Measurements from ENCODE around the gene CDH4. TPM values are rescaled to one million over a fixed set of nuclear protein-coding genes. Genes with fewer than 3 reads are reported as not detected.
"Not testable (repeated sequence)": the region's sequence is repeated elsewhere in the genome, so short reads cannot be mapped to it uniquely, and the experiment has no call there.

Gene CDH4
- total RNA-seq, 2 experiments from 2014 or later = not detected

- Histone ChIP-seq H2AFZ (ENCODE audit: low read length) (no peak overlapping the region), H3K27ac (ENCODE audit: low read depth, low read length, poor library complexity, severe bottlenecking) (no peak overlapping the region), H3K9me3 (ENCODE audit: low read length) (no peaks in the 10 kb centered on the region), H4K20me1 (ENCODE audit: insufficient read depth, low read length) (no peaks in the 10 kb centered on the region), H3K79me2 (ENCODE audit: insufficient read depth, low read depth, low read length) (no peaks in the 10 kb centered on the region), H3K4me1 (ENCODE audit: insufficient read depth, low read length, poor library complexity, severe bottlenecking) (no peaks in the 10 kb centered on the region), H3K4me2 (ENCODE audit: low read length) (no peak overlapping the region), H3K4me3 (ENCODE audit: low read depth, low read length, poor library complexity, severe bottlenecking) (no peak overlapping the region), H3K36me3 (ENCODE audit: insufficient read depth, low read length) (peaks cover 40% of the 10 kb centered on the region), H3K9me2 (ENCODE audit: insufficient read depth, low read length) (no peaks in the 10 kb centered on the region)
- CTCF ChIA-PET (ENCODE audit: unreplicated experiment) = no interaction called here
- intact Hi-C loops (cut with micrococcal nuclease; ENCODE audit: unreplicated experiment) = no loop called here
- POLR2A ChIA-PET = no interaction called here
- no peak for DNase-seq (ENCODE audit: low spot score)
- TF ChIP-seq CTCF (conservative IDR thresholded peaks at IDR 0.05; ENCODE audit: low read length) = no peak
- no peak for TF ChIP-seq EZH2phosphoT487 (IDR thresholded peaks at IDR 0.05; ENCODE audit: borderline replicate concordance, low read depth, low read length)
- BruUV-seq (replicated peaks) = no TSS peak
Observed at GRCh38 chr20:61982951-61983315, 730.9 kb downstream of the CDH4 start.

GRCh38 chr20:61983965-61984364, 731.9 kb downstream of the CDH4 start:
- ChIA-PET CTCF (ENCODE audit: unreplicated experiment) (interaction anchor here (0.6 kb wide), 1 partner anchor 114 kb away, joined by 3 read pairs; no protein-coding TSS in a partner anchor), POLR2A (no interaction called here)
- Histone ChIP-seq H3K79me2 (ENCODE audit: insufficient read depth, low read depth, low read length) (no peaks in the 10 kb centered on the region), H3K36me3 (ENCODE audit: insufficient read depth, low read length) (peaks cover 44% of the 10 kb centered on the region), H2AFZ (ENCODE audit: low read length) (no peak overlapping the region), H4K20me1 (ENCODE audit: insufficient read depth, low read length) (no peaks in the 10 kb centered on the region), H3K9me2 (ENCODE audit: insufficient read depth, low read length) (no peaks in the 10 kb centered on the region), H3K27ac (ENCODE audit: low read depth, low read length, poor library complexity, severe bottlenecking) (no peak overlapping the region), H3K4me2 (ENCODE audit: low read length) (no peak overlapping the region), H3K9me3 (ENCODE audit: low read length) (no peaks in the 10 kb centered on the region), H3K4me3 (ENCODE audit: low read depth, low read length, poor library complexity, severe bottlenecking) (no peak overlapping the region), H3K4me1 (ENCODE audit: insufficient read depth, low read length, poor library complexity, severe bottlenecking) (no peaks in the 10 kb centered on the region)
- intact Hi-C loops (cut with micrococcal nuclease; ENCODE audit: unreplicated experiment) = no loop called here
- no peak for DNase-seq (ENCODE audit: low spot score)
- BruUV-seq (replicated peaks) = no TSS peak
- TF ChIP-seq CTCF (conservative IDR thresholded peaks at IDR 0.05; ENCODE audit: low read length) (no peak), EZH2phosphoT487 (IDR thresholded peaks at IDR 0.05; ENCODE audit: borderline replicate concordance, low read depth, low read length) (no peak)

- H3K4me3 ChIP-seq (ENCODE audit: low read depth, low read length, poor library complexity, severe bottlenecking); H2AFZ ChIP-seq (ENCODE audit: low read length); H3K9me2 ChIP-seq (ENCODE audit: insufficient read depth, low read length); intact Hi-C loops (cut with micrococcal nuclease; ENCODE audit: unreplicated experiment); H3K79me2 ChIP-seq (ENCODE audit: insufficient read depth, low read depth, low read length); H4K20me1 ChIP-seq (ENCODE audit: insufficient read depth, low read length); H3K4me2 ChIP-seq (ENCODE audit: low read length); DNase-seq (ENCODE audit: low spot score); BruUV-seq (replicated peaks); H3K9me3 ChIP-seq (ENCODE audit: low read length); H3K4me1 ChIP-seq (ENCODE audit: insufficient read depth, low read length, poor library complexity, severe bottlenecking); H3K27ac ChIP-seq (ENCODE audit: low read depth, low read length, poor library complexity, severe bottlenecking); POLR2A ChIA-PET: not testable (repeated sequence)
- peaks cover 42% of the 10 kb centered on the region for H3K36me3 ChIP-seq (ENCODE audit: insufficient read depth, low read length)
- CTCF ChIA-PET (ENCODE audit: unreplicated experiment) = interaction anchor here (0.6 kb wide), 1 partner anchor 113 kb away, joined by 3 read pairs; no protein-coding TSS in a partner anchor
Observed at GRCh38 chr20:61984431-61984830, 732.4 kb downstream of the CDH4 start.

All from OCI-LY7 (cell line).